ENCODE data around the gene ARHGAP24. TPM values are rescaled to one million over a fixed set of nuclear protein-coding genes. Genes with fewer than 3 reads are reported as not detected.
A peak's percentile ranks its signal among the peaks of the same experiment; 100 is the strongest.

The ARHGAP24 gene
- total and polyA plus RNA-seq, 2 donors from 2014 or later: 78.1 to 94.7 TPM

DNA sequence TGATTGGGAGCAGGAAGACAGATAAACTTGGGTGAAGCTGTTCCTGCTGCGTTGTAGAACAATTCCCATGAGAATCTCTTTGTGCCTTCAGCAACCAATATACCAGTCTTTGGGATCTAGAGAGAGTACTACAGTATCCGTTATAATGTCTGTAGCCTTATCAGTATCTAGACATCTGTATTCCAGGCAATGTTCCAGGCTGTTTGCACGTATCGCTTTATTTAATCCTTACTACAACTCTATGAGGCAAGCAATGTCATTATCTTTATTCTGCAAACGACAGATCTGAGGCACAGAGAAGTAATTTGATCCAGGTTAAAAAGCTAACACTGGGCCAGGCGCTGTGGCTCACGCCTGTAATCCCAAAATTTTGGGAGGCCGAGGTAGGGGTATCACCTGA is 251.6 kb downstream of the ARHGAP24 start:
- Histone ChIP-seq H3K9ac (ENCODE audit: low read length in 3 of 3) (no peak overlapping the region), H3K36me3 (ENCODE audit: control insufficient read depth in 2 of 3, insufficient read depth in 3 of 3, low read length in 3 of 3) (no peaks in the 10 kb centered on the region), H3K27me3 (ENCODE audit: control insufficient read depth, insufficient read depth, low read length) (no peaks in the 10 kb centered on the region), H3K4me1 (ENCODE audit: control insufficient read depth in 2 of 3, insufficient read depth in 2 of 3, low read depth in 1 of 3, low read length in 3 of 3) (no peaks in the 10 kb centered on the region), H3K4me3 (ENCODE audit: low read length in 3 of 3) (no peak overlapping the region), H3K27ac (ENCODE audit: low read depth in 2 of 2, low read length in 2 of 2) (no peak overlapping the region), H3K9me3 (ENCODE audit: control insufficient read depth in 2 of 3, insufficient read depth in 1 of 3, low read length in 3 of 3) (no peaks in the 10 kb centered on the region)
- intact Hi-C loops (cut with DNase I): no loop called here
- TF ChIP-seq CTCF (IDR thresholded peaks at IDR 0.05; ENCODE audit: borderline replicate concordance, extremely low read depth, insufficient read depth): no peak
- no peak for DNase-seq
- no peak for FAIRE-seq

GRCh38 chr4:85728464-85728863 is 253.5 kb downstream of the ARHGAP24 start:
- Histone ChIP-seq H3K27ac (ENCODE audit: low read depth in 2 of 2, low read length in 2 of 2) (no peak overlapping the region), H3K4me3 (ENCODE audit: low read length in 3 of 3) (no peak overlapping the region), H3K9me3 (ENCODE audit: control insufficient read depth in 2 of 3, insufficient read depth in 1 of 3, low read length in 3 of 3) (no peaks in the 10 kb centered on the region), H3K27me3 (ENCODE audit: control insufficient read depth, insufficient read depth, low read length) (no peaks in the 10 kb centered on the region), H3K9ac (ENCODE audit: low read length in 3 of 3) (no peak overlapping the region), H3K4me1 (ENCODE audit: control insufficient read depth in 2 of 3, insufficient read depth in 2 of 3, low read depth in 1 of 3, low read length in 3 of 3) (no peaks in the 10 kb centered on the region), H3K36me3 (ENCODE audit: control insufficient read depth in 2 of 3, insufficient read depth in 3 of 3, low read length in 3 of 3) (no peaks in the 10 kb centered on the region)
- FAIRE-seq (no peak), DNase-seq (peak in 1 of 5 donors; percentile 48)
- no peak for TF ChIP-seq CTCF (IDR thresholded peaks at IDR 0.05; ENCODE audit: borderline replicate concordance, extremely low read depth, insufficient read depth)
- intact Hi-C loops (cut with DNase I): no loop called here

DNA sequence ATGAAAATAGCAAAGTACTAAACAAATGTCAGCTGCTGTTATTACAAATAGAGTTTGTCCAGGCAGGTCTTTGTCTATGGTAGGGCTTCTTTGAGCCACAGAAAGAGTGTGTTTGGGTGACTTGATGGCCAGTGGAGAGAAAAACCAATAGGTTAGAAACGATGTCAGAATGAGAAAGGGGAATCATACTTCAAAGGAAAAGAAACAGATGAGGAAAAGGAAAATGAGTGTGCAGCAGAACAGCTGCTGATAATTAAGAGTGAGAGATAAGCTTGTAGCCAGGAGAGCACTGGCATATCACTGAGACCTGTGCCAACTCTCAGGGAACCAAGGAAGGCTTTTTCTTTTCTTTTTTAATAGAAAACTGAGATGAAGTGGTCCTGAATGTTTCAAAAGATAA is 257.2 kb downstream of the ARHGAP24 start:
- Histone ChIP-seq H3K27ac (ENCODE audit: low read depth in 2 of 2, low read length in 2 of 2) (no peak overlapping the region), H3K27me3 (ENCODE audit: control insufficient read depth, insufficient read depth, low read length) (no peaks in the 10 kb centered on the region), H3K36me3 (ENCODE audit: control insufficient read depth in 2 of 3, insufficient read depth in 3 of 3, low read length in 3 of 3) (no peaks in the 10 kb centered on the region), H3K9me3 (ENCODE audit: control insufficient read depth in 2 of 3, insufficient read depth in 1 of 3, low read length in 3 of 3) (no peaks in the 10 kb centered on the region), H3K9ac (ENCODE audit: low read length in 3 of 3) (no peak overlapping the region), H3K4me1 (ENCODE audit: control insufficient read depth in 2 of 3, insufficient read depth in 2 of 3, low read depth in 1 of 3, low read length in 3 of 3) (no peaks in the 10 kb centered on the region), H3K4me3 (ENCODE audit: low read length in 3 of 3) (no peak overlapping the region)
- no peak for TF ChIP-seq CTCF (IDR thresholded peaks at IDR 0.05; ENCODE audit: borderline replicate concordance, extremely low read depth, insufficient read depth)
- intact Hi-C loops (cut with DNase I): no loop called here
- no peak for FAIRE-seq
- DNase-seq: no peak

DNA sequence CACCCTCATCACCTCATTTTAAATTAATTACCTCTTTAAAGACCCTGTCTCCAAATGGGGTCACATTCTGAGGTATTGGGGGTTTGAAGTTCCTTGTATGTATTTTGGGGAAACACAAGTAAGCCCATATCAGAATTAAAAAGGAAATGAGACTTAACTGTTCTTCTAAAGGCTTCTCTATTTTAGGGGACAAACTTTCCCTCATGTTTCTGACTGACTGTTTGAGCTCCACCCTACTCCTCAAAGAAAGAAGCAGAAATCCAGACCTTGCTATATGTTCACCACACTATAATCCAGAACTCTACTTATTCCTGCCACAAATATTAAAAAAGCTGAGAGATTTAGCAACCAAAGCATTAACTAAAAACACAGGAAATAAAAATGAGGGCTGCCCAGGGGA is 258.8 kb downstream of the ARHGAP24 start:
- no peak overlapping the region for H3K4me3 ChIP-seq (ENCODE audit: low read length in 3 of 3)
- H3K9ac ChIP-seq (ENCODE audit: low read length in 3 of 3): no peak overlapping the region
- intact Hi-C loops (cut with DNase I): no loop called here
- no peaks in the 10 kb centered on the region for H3K4me1 ChIP-seq (ENCODE audit: control insufficient read depth in 2 of 3, insufficient read depth in 2 of 3, low read depth in 1 of 3, low read length in 3 of 3)
- FAIRE-seq: no peak
- no peak overlapping the region for H3K27ac ChIP-seq (ENCODE audit: low read depth in 2 of 2, low read length in 2 of 2)
- H3K9me3 ChIP-seq (ENCODE audit: control insufficient read depth in 2 of 3, insufficient read depth in 1 of 3, low read length in 3 of 3): no peaks in the 10 kb centered on the region
- no peaks in the 10 kb centered on the region for H3K27me3 ChIP-seq (ENCODE audit: control insufficient read depth, insufficient read depth, low read length)
- no peaks in the 10 kb centered on the region for H3K36me3 ChIP-seq (ENCODE audit: control insufficient read depth in 2 of 3, insufficient read depth in 3 of 3, low read length in 3 of 3)
- DNase-seq: no peak
- TF ChIP-seq CTCF (IDR thresholded peaks at IDR 0.05; ENCODE audit: borderline replicate concordance, extremely low read depth, insufficient read depth): no peak
